Stimulated activated CD8-positive, alpha-beta memory T cell treated with anti-CD3 and anti-CD28 coated beads, Interleukin-4, amount 100 ng/mL, for 1 hour (primary cell): ENCODE data around the gene SLC36A1.

Experiments used
- DNase-seq, 2 donors: peaks; one replicate each; pipeline ENCODE4 v3.0.0-alpha.2; 2020; ENCODE audit warnings: low read depth in 2 of 2, low spot score in 1 of 2

Gene SLC36A1

GRCh38 chr5:151531581-151531980, 84.2 kb downstream of the SLC36A1 start:
- no peak for DNase-seq

- no peak for DNase-seq
These were observed 85.0 kb downstream of the SLC36A1 start for GRCh38 chr5:151532416-151532815.

- DNase-seq = no peak
These were observed 86.9 kb downstream of the SLC36A1 start for GRCh38 chr5:151534350-151534749.

GRCh38 chr5:151537044-151537443, 89.6 kb downstream of the SLC36A1 start:
- DNase-seq = no peak

- no peak for DNase-seq
These were observed 94.2 kb downstream of the SLC36A1 start for GRCh38 chr5:151541571-151541970.
